ENCODE data around the gene SYNM. TPM values are rescaled to one million over a fixed set of nuclear protein-coding genes. Genes with fewer than 3 reads are reported as not detected.

SYNM gene
- total RNA-seq, 1 donor from 2014 or later: 1.7 TPM

- H3K4me3 Mint-ChIP-seq (ENCODE audit: unreplicated experiment): no peak overlapping the region
- TF ChIP-seq CTCF (IDR thresholded peaks at IDR 0.05; ENCODE audit: unreplicated experiment): no peak
- no peaks in the 10 kb centered on the region for H3K27me3 Mint-ChIP-seq (ENCODE audit: unreplicated experiment)
- H3K4me1 Mint-ChIP-seq (ENCODE audit: unreplicated experiment): peaks cover 29% of the 10 kb centered on the region
- no peaks in the 10 kb centered on the region for H3K36me3 Mint-ChIP-seq (ENCODE audit: low read depth, unreplicated experiment)
- no peaks in the 10 kb centered on the region for H3K9me3 Mint-ChIP-seq (ENCODE audit: unreplicated experiment)
- H3K27ac Mint-ChIP-seq (ENCODE audit: unreplicated experiment): peak overlapping the region; percentile 18
- no peak for DNase-seq (ENCODE audit: low spot score)
Observed at GRCh38 chr15:99122831-99123712, 18.2 kb downstream of the SYNM start.

GRCh38 chr15:99123713-99124451 is 19.0 kb downstream of the SYNM start:
- TF ChIP-seq CTCF (IDR thresholded peaks at IDR 0.05; ENCODE audit: unreplicated experiment): no peak
- DNase-seq (ENCODE audit: low spot score): peak; percentile 47
- Mint-ChIP-seq H3K4me1 (ENCODE audit: unreplicated experiment) (peaks cover 29% of the 10 kb centered on the region), H3K4me3 (ENCODE audit: unreplicated experiment) (no peak overlapping the region), H3K36me3 (ENCODE audit: low read depth, unreplicated experiment) (no peaks in the 10 kb centered on the region), H3K9me3 (ENCODE audit: unreplicated experiment) (no peaks in the 10 kb centered on the region), H3K27ac (ENCODE audit: unreplicated experiment) (peak overlapping the region; percentile 57), H3K27me3 (ENCODE audit: unreplicated experiment) (no peaks in the 10 kb centered on the region)

DNA sequence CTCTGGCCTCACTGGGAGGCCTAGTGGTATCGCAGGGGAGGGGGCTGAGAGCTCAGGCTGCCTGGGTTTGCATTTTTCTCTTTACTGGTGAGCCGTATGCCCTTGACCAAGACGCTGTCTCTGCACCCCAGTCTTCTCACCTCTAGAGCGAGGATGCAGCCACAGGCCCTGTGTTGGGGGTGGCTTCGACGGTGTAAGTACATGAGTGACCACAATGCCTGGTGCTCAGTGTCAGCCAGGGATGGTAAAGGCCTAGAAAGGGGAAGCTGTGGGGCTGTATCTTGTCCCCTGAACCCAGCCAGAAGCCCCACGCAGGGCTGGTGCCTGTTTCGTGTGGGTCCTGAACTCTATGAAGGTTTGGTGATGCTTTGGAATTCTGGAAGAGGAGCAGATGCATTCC is 19.8 kb downstream of the SYNM start:
- Mint-ChIP-seq H3K27ac (ENCODE audit: unreplicated experiment) (no peak overlapping the region), H3K27me3 (ENCODE audit: unreplicated experiment) (peaks cover 2% of the 10 kb centered on the region), H3K4me3 (ENCODE audit: unreplicated experiment) (no peak overlapping the region), H3K9me3 (ENCODE audit: unreplicated experiment) (no peaks in the 10 kb centered on the region), H3K4me1 (ENCODE audit: unreplicated experiment) (peaks cover 32% of the 10 kb centered on the region), H3K36me3 (ENCODE audit: low read depth, unreplicated experiment) (peaks cover 2% of the 10 kb centered on the region)
- DNase-seq (ENCODE audit: low spot score): no peak
- TF ChIP-seq CTCF (IDR thresholded peaks at IDR 0.05; ENCODE audit: unreplicated experiment): no peak

GRCh38 chr15:99125061-99125891 is 20.4 kb downstream of the SYNM start:
- TF ChIP-seq CTCF (IDR thresholded peaks at IDR 0.05; ENCODE audit: unreplicated experiment): no peak
- Mint-ChIP-seq H3K4me3 (ENCODE audit: unreplicated experiment) (no peak overlapping the region), H3K4me1 (ENCODE audit: unreplicated experiment) (peaks cover 38% of the 10 kb centered on the region), H3K27ac (ENCODE audit: unreplicated experiment) (no peak overlapping the region), H3K9me3 (ENCODE audit: unreplicated experiment) (no peaks in the 10 kb centered on the region), H3K27me3 (ENCODE audit: unreplicated experiment) (peaks cover 2% of the 10 kb centered on the region), H3K36me3 (ENCODE audit: low read depth, unreplicated experiment) (peaks cover 6% of the 10 kb centered on the region)
- DNase-seq (ENCODE audit: low spot score): no peak
